Activated T-cell treated with anti-CD3 and anti-CD28 coated beads, Interleukin-2, amount 50 U/mL, for 72 hours (primary cell): ENCODE data around the gene UTRN. TPM values are rescaled to one million over a fixed set of nuclear protein-coding genes. Genes with fewer than 3 reads are reported as not detected.

Source experiments
- ATAC-seq, 2 donors: fragments of 150-1000 bp; cut with Tn5 transposase; replicated peaks in 1 of 2; 2 replicates each; pipeline ENCODE4 v1.10.0; 2021; ENCODE audit warnings: moderate library complexity in 2 of 2, mild to moderate bottlenecking in 1 of 2
- DNase-seq, 2 donors: peaks; one replicate each; pipeline ENCODE4 v3.0.0; 2021 to 2022; ENCODE audit warnings: mixed read lengths in 1 of 2
- H3K27ac Mint-ChIP-seq: one replicate; pipeline ENCODE4 v1.8.0; 2022; ENCODE audit warnings: mild to moderate bottlenecking, moderate library complexity, mixed read lengths
- H3K27me3 Mint-ChIP-seq: one replicate; pipeline ENCODE4 v1.8.0; 2022; ENCODE audit warnings: low read depth, mixed read lengths
- H3K36me3 Mint-ChIP-seq, 2 donors: one replicate each; pipeline ENCODE4 v1.8.0; 2022; ENCODE audit warnings: mixed read lengths in 2 of 2, mild to moderate bottlenecking in 1 of 2; ENCODE audit not compliant: insufficient read depth in 2 of 2
- H3K4me1 Mint-ChIP-seq: one replicate; pipeline ENCODE4 v1.8.0; 2022; ENCODE audit warnings: low read depth, mixed read lengths
- H3K4me3 Mint-ChIP-seq, 2 donors: one replicate each; pipeline ENCODE4 v1.8.0; 2022; ENCODE audit warnings: mild to moderate bottlenecking in 2 of 2, mixed read lengths in 2 of 2, moderate library complexity in 2 of 2
- H3K9me3 Mint-ChIP-seq, 2 donors: one replicate each; pipeline ENCODE4 v1.8.0; 2022; ENCODE audit warnings: mixed read lengths in 2 of 2
- total RNA-seq, 2 donors: library from RNA; stranded (reverse); gene quantifications; one replicate each; pipeline ENCODE4 v1.2.3, GENCODE V29; 2022

UTRN gene
- total RNA-seq, 2 donors from 2014 or later: 62.9 to 76.4 TPM

- Mint-ChIP-seq H3K36me3 (no peaks in the 10 kb centered on the region), H3K27me3 (no peaks in the 10 kb centered on the region), H3K4me1 (no peaks in the 10 kb centered on the region), H3K27ac (no peak overlapping the region), H3K4me3 (no peak overlapping the region), H3K9me3 (no peaks in the 10 kb centered on the region)
- no peak for DNase-seq
- ATAC-seq: no peak
Observed at GRCh38 chr6:144265390-144265789, 19.7 kb upstream of the UTRN start.

DNA sequence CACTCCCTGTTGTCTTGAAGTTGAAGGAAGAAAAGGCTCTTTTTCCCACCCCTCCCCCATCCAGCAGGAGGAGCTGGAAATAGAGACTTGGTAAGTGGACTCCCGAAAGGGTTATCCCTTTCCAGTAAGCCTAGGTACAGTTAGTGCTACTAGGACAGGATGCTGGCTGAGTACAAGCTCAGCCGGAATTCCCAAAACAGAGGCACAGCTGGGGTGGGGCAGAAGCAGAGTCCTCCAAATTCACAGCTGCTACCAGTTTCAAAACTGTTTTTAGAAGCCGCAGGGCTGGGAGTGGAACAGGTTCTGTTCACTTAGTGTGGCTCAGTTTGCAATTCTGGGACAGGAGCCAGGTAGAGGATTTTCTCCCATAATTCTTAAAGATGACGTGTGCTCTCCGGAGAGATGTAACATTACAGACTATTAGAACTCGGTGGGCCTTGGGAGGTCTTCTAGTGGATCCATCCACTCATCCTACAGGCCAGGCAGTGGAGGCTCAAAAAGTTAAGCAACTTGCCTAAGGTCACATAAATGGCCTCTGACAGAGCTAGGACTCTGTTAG lies 19.0 kb upstream of the UTRN start:
- Mint-ChIP-seq H3K27ac (no peak overlapping the region), H3K36me3 (no peaks in the 10 kb centered on the region), H3K4me1 (no peaks in the 10 kb centered on the region), H3K9me3 (peaks cover 0 to 3% of the 10 kb centered on the region in 2 donors), H3K4me3 (no peak overlapping the region), H3K27me3 (no peaks in the 10 kb centered on the region)
- DNase-seq (no peak), ATAC-seq (no peak)

GRCh38 chr6:144268794-144269349 lies 16.3 kb upstream of the UTRN start:
- H3K27me3 Mint-ChIP-seq: no peaks in the 10 kb centered on the region
- no peaks in the 10 kb centered on the region for H3K36me3 Mint-ChIP-seq
- peaks cover 0 to 5% of the 10 kb centered on the region in 2 donors for H3K9me3 Mint-ChIP-seq
- ATAC-seq (no peak), DNase-seq (no peak)
- H3K27ac Mint-ChIP-seq: no peak overlapping the region
- H3K4me1 Mint-ChIP-seq: no peaks in the 10 kb centered on the region
- H3K4me3 Mint-ChIP-seq: no peak overlapping the region

DNA sequence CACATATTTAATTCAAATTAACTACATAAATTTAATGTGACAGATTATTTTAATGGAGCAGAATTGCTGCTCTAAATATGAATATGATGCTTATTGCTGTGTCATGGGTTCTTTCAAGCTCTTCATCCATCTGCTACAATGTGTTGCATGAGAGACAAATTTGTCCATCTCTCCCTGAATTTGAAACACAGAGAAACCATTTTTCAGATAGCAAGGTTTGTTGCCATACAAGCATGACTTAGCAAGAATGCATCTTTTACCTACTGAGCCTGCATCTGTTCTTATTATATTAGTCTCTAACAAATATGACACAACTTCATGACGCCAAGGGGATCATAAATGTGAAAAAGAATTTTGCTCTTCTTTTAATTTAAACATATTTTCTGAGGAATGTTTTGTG lies 8.0 kb upstream of the UTRN start:
- H3K4me3 Mint-ChIP-seq: no peak overlapping the region
- ATAC-seq (no peak), DNase-seq (no peak)
- H3K27me3 Mint-ChIP-seq: no peaks in the 10 kb centered on the region
- H3K9me3 Mint-ChIP-seq: no peaks in the 10 kb centered on the region
- H3K27ac Mint-ChIP-seq: no peak overlapping the region
- no peaks in the 10 kb centered on the region for H3K36me3 Mint-ChIP-seq
- H3K4me1 Mint-ChIP-seq: no peaks in the 10 kb centered on the region

DNA sequence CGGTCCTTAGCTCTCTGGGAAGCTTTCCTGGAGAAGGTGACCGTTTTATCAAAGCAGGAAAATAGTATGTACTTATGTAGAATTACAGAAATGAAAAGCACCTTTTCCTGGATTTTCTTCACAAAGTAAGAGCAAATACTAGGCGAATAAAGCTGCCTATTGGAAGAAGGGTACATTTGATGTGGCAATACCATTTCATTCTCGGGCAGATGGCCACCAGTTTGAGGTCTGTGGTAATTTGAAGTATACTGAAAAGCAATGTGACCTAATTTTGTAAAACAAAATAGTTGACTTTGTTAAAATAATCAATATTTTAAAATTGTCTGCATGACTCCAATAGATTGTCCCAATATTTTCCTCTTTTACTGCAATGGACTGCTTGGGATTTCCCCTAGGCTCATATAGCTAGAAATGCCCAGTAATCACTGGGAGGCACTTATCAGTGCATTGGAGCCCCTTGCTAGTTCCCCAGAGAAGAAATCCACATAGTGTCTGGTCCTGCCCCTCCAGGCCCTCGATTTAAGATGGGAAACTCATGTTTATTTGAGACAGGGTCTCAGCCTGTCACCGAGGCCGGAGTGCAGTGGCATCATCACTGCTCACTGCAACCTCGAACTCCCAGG lies 7.4 kb upstream of the UTRN start:
- Mint-ChIP-seq H3K27me3 (peaks cover 5% of the 10 kb centered on the region), H3K36me3 (no peaks in the 10 kb centered on the region), H3K9me3 (no peaks in the 10 kb centered on the region), H3K27ac (no peak overlapping the region), H3K4me1 (no peaks in the 10 kb centered on the region), H3K4me3 (no peak overlapping the region)
- DNase-seq (no peak), ATAC-seq (no peak)

DNA sequence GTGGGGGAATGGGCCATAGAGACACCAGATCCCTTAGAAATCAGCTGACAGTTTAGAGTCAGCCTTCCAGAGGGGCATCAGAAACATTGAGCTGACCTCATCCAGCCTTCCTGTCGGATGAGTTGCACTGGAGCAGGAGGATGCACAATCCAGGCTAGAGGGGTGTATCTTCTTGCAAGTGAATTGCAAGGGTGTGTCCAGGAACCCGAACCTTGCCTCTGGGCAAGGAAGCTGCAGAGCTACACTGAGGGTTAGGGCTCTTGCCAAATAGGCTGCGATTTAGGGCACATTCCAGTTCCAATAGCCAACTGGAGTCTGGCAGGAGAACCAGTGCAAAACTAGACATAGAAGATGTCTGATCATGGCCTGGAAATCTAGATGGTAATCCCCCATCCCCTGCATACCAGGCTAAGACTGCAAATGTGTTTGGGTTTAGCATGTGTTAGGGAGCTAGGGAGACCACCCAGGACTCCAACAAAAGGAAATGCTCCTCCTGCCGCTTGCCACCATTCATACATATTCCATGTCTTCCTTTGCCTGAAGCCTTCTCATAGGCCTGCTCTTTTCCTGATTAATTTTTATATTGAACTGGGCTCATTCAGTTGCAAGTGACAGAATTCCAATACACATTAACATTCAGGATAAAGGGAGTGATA lies 6.3 kb upstream of the UTRN start:
- H3K36me3 Mint-ChIP-seq: no peaks in the 10 kb centered on the region
- ATAC-seq (no peak), DNase-seq (no peak)
- no peak overlapping the region for H3K27ac Mint-ChIP-seq
- H3K4me3 Mint-ChIP-seq: no peak overlapping the region
- peaks cover 2% of the 10 kb centered on the region for H3K4me1 Mint-ChIP-seq
- peaks cover 15% of the 10 kb centered on the region for H3K27me3 Mint-ChIP-seq
- H3K9me3 Mint-ChIP-seq: no peaks in the 10 kb centered on the region

GRCh38 chr6:144279484-144280150 lies 5.5 kb upstream of the UTRN start:
- H3K27me3 Mint-ChIP-seq: peaks cover 22% of the 10 kb centered on the region
- DNase-seq (no peak), ATAC-seq (no peak)
- H3K36me3 Mint-ChIP-seq: no peaks in the 10 kb centered on the region
- H3K9me3 Mint-ChIP-seq: no peaks in the 10 kb centered on the region
- no peak overlapping the region for H3K4me3 Mint-ChIP-seq
- H3K4me1 Mint-ChIP-seq: peaks cover 10% of the 10 kb centered on the region
- H3K27ac Mint-ChIP-seq: no peak overlapping the region

DNA sequence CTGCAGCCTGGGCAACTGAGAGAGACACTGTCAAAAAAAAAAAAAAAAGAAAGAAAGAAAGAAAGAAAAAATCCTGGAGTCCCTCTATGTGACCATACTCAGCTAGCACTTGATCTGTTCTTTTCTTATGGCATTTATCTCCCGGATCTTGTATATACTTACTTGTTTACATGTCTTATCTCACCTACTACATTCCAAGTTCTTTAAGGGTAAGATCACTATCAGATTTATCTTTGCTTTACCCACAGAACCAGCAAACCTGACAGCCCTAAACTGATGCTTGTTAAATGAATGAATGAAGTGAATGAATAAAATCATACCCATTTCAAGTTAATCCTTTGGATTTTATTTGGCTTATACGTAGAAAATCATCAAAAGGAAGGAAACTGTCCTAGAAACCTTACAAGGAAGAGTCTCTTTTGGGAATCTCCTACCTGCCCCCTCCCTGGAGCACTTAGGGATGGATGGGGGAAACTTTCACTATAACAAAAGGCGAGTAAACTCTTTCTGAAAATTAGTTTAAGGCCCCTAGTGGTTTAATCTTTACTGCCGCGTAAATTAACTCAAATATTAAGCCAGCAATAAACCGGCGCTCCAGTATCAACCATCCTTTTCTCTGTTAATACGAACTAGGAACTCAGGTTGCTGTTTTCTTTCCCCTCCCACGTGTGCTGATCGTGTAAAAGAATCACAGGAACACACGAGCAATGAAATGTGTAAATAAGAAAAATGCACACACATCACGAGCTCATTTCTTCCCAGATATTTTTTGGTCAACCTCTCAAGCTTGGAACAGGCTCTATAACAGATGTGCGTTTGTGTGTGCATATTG lies 1.3 kb upstream of the UTRN start:
- DNase-seq (no peak), ATAC-seq (no peak)
- peak overlapping the region; percentile 94 to 99 for H3K4me3 Mint-ChIP-seq
- H3K4me1 Mint-ChIP-seq: peaks cover 10% of the 10 kb centered on the region
- H3K27me3 Mint-ChIP-seq: peaks cover 32% of the 10 kb centered on the region
- H3K36me3 Mint-ChIP-seq: peaks cover 0 to 6% of the 10 kb centered on the region in 2 donors
- no peaks in the 10 kb centered on the region for H3K9me3 Mint-ChIP-seq
- peak overlapping the region; percentile 53 for H3K27ac Mint-ChIP-seq

GRCh38 chr6:144284478-144284782 lies 705 bp upstream of the UTRN start:
- H3K27me3 Mint-ChIP-seq: peaks cover 32% of the 10 kb centered on the region
- H3K36me3 Mint-ChIP-seq: peaks cover 0 to 6% of the 10 kb centered on the region in 2 donors
- ATAC-seq (no peak), DNase-seq (no peak)
- H3K4me3 Mint-ChIP-seq: peak overlapping the region; percentile 94 to 99
- peak overlapping the region; percentile 53 for H3K27ac Mint-ChIP-seq
- H3K4me1 Mint-ChIP-seq: peaks cover 10% of the 10 kb centered on the region
- no peaks in the 10 kb centered on the region for H3K9me3 Mint-ChIP-seq

DNA sequence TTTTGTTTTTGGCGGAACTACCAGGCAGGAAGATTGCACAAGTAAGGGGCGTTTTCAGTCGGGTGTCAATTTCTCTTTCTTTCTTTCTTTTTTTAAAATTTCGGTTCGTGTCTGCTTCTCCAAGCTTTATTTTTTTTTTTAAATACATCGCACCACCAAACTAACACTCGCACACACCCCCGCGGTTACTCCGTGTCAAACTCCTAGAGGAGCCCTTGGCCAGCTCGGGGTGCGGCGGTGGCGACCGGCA lies 338 bp downstream of the UTRN start:
- Mint-ChIP-seq H3K36me3 (peaks cover 0 to 6% of the 10 kb centered on the region in 2 donors), H3K9me3 (no peaks in the 10 kb centered on the region), H3K4me1 (peaks cover 10% of the 10 kb centered on the region), H3K27ac (peak overlapping the region; percentile 39), H3K4me3 (peak overlapping the region; percentile 94 to 99), H3K27me3 (peaks cover 32% of the 10 kb centered on the region)
- peak; percentile 51 to 52 for ATAC-seq
- peak; percentile 27 to 39 for DNase-seq

DNA sequence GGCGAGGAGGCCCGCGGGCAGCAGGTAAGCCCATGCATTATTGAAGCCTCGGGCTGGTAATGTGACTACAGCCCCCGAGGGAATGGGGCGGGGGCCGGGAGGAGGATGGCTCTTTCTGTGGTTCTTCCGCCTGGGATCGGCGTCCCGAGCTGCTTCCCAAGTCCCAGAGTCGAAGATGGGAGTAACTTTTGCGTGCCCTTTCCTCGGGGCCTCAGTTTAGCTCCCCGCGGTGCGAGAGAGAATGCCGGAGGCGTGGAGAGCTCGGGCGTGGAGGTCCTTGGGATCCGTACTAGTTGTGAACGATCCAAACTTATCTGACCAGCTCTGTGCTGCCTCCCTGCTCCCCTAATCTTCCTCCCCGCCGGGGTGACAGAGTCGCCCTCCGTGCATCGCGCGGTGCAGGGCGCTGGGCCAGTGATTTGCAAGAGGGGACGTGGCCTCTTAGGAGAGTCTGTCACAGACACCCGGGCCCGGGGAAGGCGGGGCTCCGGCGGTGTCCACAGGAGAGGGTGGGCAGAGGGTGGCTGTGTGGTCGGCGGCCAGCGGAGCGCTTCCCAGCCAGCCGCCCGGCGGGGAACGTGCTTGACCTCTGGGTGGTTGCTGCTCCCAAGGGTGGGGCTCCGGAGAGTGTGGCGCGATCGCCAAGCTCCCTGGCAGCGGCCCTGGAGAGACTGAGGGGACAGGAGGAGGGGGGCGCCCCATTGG lies 815 bp downstream of the UTRN start:
- Mint-ChIP-seq H3K4me3 (peak overlapping the region; percentile 94 to 99), H3K27ac (peak overlapping the region; percentile 39), H3K27me3 (peaks cover 32% of the 10 kb centered on the region), H3K4me1 (peaks cover 10% of the 10 kb centered on the region), H3K36me3 (peaks cover 0 to 6% of the 10 kb centered on the region in 2 donors), H3K9me3 (no peaks in the 10 kb centered on the region)
- DNase-seq: peak; percentile 50 to 59
- ATAC-seq: peak; percentile 76 to 77
